SK-N-SH (cell line): ENCODE measurements around the gene VMAC.

Source experiments
- TF ChIP-seq, protein P1 (sequence below): fragments of 200-600 bp; sonication (generic); IDR thresholded peaks from 2 replicates; pipeline ENCODE4 v1.6.1; 2017; ENCODE audit warnings: antibody characterized with exemption, mild to moderate bottlenecking, moderate library complexity
- TF ChIP-seq, protein P2 (sequence below): IDR thresholded peaks from 2 replicates; pipeline ENCODE4 v1.6.1; 2012; ENCODE audit warnings: mild to moderate bottlenecking, low read depth, low read length, moderate library complexity

DNA sequence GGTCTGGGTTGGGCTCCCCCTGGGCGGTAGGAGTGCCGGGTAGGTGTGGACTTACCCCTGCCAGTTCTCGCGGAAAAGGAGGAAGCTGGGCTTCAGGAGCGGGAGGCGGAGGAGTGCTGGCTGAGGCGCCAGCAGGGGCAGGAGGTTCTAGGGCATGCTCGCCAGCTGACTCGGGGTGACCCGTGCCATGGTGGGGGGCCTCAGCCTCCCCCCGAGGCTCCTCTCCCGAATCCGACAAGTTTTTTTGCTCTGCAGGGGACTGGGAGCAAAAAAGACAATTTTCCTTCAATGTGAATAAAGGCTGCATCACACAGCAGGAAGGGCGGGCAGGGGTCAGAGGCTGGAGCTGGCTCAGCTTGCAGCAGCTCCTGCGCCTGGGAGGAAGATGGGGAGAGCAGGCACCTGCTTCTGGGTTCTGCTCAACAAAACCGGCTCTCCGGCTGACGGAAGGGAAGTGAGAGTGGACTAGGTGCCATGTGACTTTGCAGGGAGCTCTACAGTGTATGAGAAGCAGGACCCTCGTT, 46.7 kb downstream of the VMAC start:
- TF ChIP-seq, protein P1, sequence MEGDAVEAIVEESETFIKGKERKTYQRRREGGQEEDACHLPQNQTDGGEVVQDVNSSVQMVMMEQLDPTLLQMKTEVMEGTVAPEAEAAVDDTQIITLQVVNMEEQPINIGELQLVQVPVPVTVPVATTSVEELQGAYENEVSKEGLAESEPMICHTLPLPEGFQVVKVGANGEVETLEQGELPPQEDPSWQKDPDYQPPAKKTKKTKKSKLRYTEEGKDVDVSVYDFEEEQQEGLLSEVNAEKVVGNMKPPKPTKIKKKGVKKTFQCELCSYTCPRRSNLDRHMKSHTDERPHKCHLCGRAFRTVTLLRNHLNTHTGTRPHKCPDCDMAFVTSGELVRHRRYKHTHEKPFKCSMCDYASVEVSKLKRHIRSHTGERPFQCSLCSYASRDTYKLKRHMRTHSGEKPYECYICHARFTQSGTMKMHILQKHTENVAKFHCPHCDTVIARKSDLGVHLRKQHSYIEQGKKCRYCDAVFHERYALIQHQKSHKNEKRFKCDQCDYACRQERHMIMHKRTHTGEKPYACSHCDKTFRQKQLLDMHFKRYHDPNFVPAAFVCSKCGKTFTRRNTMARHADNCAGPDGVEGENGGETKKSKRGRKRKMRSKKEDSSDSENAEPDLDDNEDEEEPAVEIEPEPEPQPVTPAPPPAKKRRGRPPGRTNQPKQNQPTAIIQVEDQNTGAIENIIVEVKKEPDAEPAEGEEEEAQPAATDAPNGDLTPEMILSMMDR = no peak
- TF ChIP-seq, protein P2, sequence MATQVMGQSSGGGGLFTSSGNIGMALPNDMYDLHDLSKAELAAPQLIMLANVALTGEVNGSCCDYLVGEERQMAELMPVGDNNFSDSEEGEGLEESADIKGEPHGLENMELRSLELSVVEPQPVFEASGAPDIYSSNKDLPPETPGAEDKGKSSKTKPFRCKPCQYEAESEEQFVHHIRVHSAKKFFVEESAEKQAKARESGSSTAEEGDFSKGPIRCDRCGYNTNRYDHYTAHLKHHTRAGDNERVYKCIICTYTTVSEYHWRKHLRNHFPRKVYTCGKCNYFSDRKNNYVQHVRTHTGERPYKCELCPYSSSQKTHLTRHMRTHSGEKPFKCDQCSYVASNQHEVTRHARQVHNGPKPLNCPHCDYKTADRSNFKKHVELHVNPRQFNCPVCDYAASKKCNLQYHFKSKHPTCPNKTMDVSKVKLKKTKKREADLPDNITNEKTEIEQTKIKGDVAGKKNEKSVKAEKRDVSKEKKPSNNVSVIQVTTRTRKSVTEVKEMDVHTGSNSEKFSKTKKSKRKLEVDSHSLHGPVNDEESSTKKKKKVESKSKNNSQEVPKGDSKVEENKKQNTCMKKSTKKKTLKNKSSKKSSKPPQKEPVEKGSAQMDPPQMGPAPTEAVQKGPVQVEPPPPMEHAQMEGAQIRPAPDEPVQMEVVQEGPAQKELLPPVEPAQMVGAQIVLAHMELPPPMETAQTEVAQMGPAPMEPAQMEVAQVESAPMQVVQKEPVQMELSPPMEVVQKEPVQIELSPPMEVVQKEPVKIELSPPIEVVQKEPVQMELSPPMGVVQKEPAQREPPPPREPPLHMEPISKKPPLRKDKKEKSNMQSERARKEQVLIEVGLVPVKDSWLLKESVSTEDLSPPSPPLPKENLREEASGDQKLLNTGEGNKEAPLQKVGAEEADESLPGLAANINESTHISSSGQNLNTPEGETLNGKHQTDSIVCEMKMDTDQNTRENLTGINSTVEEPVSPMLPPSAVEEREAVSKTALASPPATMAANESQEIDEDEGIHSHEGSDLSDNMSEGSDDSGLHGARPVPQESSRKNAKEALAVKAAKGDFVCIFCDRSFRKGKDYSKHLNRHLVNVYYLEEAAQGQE = no peak
